A549 (cell line): ENCODE data around the gene GRK4. TPM values are rescaled to one million over a fixed set of nuclear protein-coding genes. Genes with fewer than 3 reads are reported as not detected.

ENCODE experiments used
- polyA plus RNA-seq, 4 experiments: library from polyadenylated mRNA; depleted of rRNA in 3 of 4; stranded (reverse); fragments of >200 nt; fragmentation: RNase III in 1 of 4; extraction: RNeasy Plus Mini Kit Qiagen cat#74134 plus additional on column Dnase treatment in 1 of 4; gene quantifications; 2 replicates in 3 of 4; 3 replicates in 1 of 4; pipeline ENCODE4 v1.2.3, GENCODE V29; 2011 to 2017
- small RNA-seq, 6 experiments: library from RNA; depleted of rRNA; stranded (forward); fragments of <200 nt; gene quantifications; one replicate each; pipeline ENCODE3, GENCODE V24; 2012

GRK4 gene
- polyA plus RNA-seq, 2 of the 4 experiments (the other 2 are of a cell fraction), result 0.76 to 0.96 TPM

Small RNAs within 50 kb of the gene (small RNA-seq; reads per million reads assigned to genes)
- gene RF02134 (0 reads per million in 6 experiments), gene RF02135 (0 reads per million in 6 experiments), gene RNU6-204P (0 to 23.3 (median 2.3) reads per million in 6 experiments)

Other genes starting within 250 kb of the GRK4 start
- gene TNIP2, start 207.2 kb upstream of the GRK4 start, polyA plus RNA-seq (2011; rRNA removed), result 17.3 and 20.0 TPM in 2 replicates
- 24.0 to 28.1 TPM (median 27.9 TPM) in 3 replicates for gene TNIP2, start 207.2 kb upstream of the GRK4 start, polyA plus RNA-seq (2017; fragmentation: RNase III; extraction: RNeasy Plus Mini Kit Qiagen cat#74134 plus additional on column Dnase treatment)
- gene SH3BP2, start 170.5 kb upstream of the GRK4 start, polyA plus RNA-seq (2011; rRNA removed), result 6.0 and 7.1 TPM in 2 replicates
- gene SH3BP2, start 170.5 kb upstream of the GRK4 start, polyA plus RNA-seq (2017; fragmentation: RNase III; extraction: RNeasy Plus Mini Kit Qiagen cat#74134 plus additional on column Dnase treatment), result 3.3 to 5.1 TPM (median 4.4 TPM) in 3 replicates
- gene ADD1, start 119.7 kb upstream of the GRK4 start, polyA plus RNA-seq (2011; rRNA removed), result 59.7 and 78.6 TPM in 2 replicates
- gene ADD1, start 119.7 kb upstream of the GRK4 start, polyA plus RNA-seq (2017; fragmentation: RNase III; extraction: RNeasy Plus Mini Kit Qiagen cat#74134 plus additional on column Dnase treatment), result 60.3 to 69.5 TPM (median 62.9 TPM) in 3 replicates
- 16.2 and 18.9 TPM in 2 replicates for gene NOP14, start 165 bp upstream of the GRK4 start, polyA plus RNA-seq (2011; rRNA removed)
- 29.3 to 31.1 TPM (median 30.2 TPM) in 3 replicates for gene NOP14, start 165 bp upstream of the GRK4 start, polyA plus RNA-seq (2017; fragmentation: RNase III; extraction: RNeasy Plus Mini Kit Qiagen cat#74134 plus additional on column Dnase treatment)
- gene HTT-AS, start 111.0 kb downstream of the GRK4 start, polyA plus RNA-seq (2011; rRNA removed), result not detected in 2 replicates
- gene HTT-AS, start 111.0 kb downstream of the GRK4 start, polyA plus RNA-seq (2017; fragmentation: RNase III; extraction: RNeasy Plus Mini Kit Qiagen cat#74134 plus additional on column Dnase treatment), result not detected in 3 replicates
- gene HTT, start 111.1 kb downstream of the GRK4 start, polyA plus RNA-seq (2011; rRNA removed), result 16.9 and 21.5 TPM in 2 replicates
- 13.3 to 14.5 TPM (median 14.0 TPM) in 3 replicates for gene HTT, start 111.1 kb downstream of the GRK4 start, polyA plus RNA-seq (2017; fragmentation: RNase III; extraction: RNeasy Plus Mini Kit Qiagen cat#74134 plus additional on column Dnase treatment)